ENCODE data around the gene CDHR1.
A peak's percentile ranks its signal among the peaks of the same experiment; 100 is the strongest.

The CDHR1 gene

DNA sequence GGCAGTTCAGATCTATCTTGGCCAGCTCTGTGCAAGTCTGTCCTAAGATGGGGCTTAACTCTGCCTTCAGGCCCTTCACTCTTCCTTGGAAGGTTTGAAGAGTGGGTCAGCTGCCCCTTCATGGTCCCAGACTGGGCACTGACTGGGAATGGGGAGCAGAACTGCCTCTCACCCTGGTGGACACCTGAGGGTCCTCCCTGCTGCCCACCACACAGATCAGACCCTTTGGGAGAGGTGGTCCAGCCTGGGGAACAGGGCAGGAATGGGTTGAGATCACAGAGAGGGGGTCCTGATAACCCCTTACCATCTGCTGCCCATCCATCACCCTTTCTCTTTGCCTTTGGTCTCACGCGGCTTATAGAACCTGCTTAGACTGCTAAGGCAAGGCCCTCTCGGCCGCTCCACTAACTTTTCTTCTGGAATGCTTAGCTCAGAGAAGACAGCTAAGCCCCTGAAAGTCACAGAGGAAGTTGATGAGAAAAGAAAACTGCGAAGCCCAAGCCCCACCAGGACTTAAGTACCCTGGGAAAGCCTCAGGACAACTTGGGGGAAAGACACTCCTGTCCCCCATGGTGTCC lies 402 bp upstream of the CDHR1 start:
- Histone ChIP-seq H3K27me3 (replicated peaks; ENCODE audit: control insufficient read depth, insufficient read depth, low read length) (peaks cover 16% of the 10 kb centered on the region), H3K4me3 (replicated peaks; ENCODE audit: low read depth, low read length) (peak overlapping the region; percentile 52), H3K36me3 (ENCODE audit: control insufficient read depth, insufficient read depth, low read length) (no peaks in the 10 kb centered on the region)
- TF ChIP-seq, protein P1, sequence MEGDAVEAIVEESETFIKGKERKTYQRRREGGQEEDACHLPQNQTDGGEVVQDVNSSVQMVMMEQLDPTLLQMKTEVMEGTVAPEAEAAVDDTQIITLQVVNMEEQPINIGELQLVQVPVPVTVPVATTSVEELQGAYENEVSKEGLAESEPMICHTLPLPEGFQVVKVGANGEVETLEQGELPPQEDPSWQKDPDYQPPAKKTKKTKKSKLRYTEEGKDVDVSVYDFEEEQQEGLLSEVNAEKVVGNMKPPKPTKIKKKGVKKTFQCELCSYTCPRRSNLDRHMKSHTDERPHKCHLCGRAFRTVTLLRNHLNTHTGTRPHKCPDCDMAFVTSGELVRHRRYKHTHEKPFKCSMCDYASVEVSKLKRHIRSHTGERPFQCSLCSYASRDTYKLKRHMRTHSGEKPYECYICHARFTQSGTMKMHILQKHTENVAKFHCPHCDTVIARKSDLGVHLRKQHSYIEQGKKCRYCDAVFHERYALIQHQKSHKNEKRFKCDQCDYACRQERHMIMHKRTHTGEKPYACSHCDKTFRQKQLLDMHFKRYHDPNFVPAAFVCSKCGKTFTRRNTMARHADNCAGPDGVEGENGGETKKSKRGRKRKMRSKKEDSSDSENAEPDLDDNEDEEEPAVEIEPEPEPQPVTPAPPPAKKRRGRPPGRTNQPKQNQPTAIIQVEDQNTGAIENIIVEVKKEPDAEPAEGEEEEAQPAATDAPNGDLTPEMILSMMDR (IDR thresholded peaks at IDR 0.05; ENCODE audit: insufficient read depth, low read length, poor library complexity, severe bottlenecking) = no peak
- no peak for DNase-seq (ENCODE audit: extremely low read depth, insufficient read length)

DNA sequence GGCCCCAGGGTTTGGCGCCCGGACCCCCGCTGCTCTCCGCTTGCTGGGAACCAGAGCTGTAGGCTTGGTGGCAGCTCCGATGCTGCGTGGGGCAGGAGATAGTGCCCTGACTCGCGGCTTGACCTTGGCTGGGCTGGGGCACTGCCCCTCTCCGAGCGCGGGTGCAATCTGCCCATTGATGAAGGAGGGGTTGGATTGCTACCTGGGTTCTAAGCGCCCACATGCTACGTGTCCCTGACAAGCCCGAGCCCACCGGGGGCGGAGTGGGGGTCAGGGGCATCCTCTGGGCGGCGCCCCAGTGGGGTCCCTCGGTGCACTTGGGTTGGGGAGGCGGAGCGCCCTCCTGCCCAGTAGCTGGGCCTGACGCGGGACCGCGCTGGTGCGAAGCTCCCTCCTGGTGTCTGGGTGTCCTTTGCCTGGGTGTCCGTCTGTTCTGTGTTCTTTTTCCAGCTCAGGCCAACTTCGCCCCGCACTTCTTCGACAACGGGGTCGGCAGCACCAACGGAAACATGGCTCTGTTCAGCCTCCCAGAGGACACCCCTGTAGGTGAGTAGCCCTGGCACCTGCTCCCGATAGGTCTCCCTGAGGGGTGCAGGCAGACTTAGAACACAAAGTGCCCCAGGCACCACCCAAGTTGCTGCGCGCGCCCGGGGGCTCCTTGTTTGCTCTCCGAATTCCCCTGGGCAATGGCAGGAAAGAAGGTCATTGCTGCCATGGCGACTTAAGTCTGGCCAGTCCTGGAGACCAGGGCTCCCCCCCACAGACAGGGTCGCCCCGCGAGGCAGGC lies 900 bp downstream of the CDHR1 start:
- Histone ChIP-seq H3K36me3 (ENCODE audit: control insufficient read depth, insufficient read depth, low read length) (no peaks in the 10 kb centered on the region), H3K4me3 (replicated peaks; ENCODE audit: low read depth, low read length) (peak overlapping the region; percentile 52; the same call in 1 of the 2 replicates), H3K27me3 (replicated peaks; ENCODE audit: control insufficient read depth, insufficient read depth, low read length) (peaks cover 16% of the 10 kb centered on the region)
- no peak for DNase-seq (ENCODE audit: extremely low read depth, insufficient read length)
- TF ChIP-seq, protein P1 (IDR thresholded peaks at IDR 0.05; ENCODE audit: insufficient read depth, low read length, poor library complexity, severe bottlenecking) = no peak

DNA sequence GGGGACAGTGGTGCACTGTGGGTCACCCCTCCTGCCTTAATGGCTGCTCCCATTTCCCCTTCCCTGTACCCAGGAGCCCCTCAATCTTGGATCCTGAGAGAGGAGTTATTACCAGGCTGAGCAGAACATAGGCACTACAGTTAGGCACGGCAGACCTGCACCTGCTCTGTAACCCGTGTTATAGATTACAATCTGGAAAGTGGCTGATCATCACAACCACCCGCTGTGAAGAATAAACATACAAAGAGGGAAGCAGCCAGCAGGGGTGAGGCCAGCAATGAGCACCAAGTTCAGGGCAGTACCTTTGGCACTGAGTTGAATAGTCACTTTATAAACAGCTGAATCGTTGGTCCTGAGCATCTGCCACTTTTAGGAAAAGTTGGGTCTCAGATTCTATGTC lies 1.7 kb downstream of the CDHR1 start:
- TF ChIP-seq, protein P1 (IDR thresholded peaks at IDR 0.05; ENCODE audit: insufficient read depth, low read length, poor library complexity, severe bottlenecking) = no peak
- DNase-seq (ENCODE audit: extremely low read depth, insufficient read length) = no peak

DNA sequence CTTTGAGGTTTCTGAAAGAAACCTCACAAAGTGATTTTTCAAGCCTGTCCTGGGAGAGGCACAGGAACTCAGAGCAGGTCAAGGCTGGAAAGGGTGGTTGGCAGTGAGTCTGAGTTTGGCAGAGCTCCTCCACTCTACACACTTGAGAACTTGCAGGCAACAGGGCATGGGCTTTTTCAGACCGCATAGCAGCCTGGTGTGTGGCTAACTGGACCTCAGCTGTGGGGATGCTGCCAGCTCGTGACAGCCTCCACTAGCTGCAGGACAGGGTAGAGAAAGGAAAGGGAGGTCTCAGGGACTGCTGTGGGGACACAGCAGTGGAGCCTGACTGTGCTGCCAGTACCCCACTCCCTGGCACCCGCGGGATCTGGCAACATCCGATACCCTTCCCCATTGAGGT lies 2.6 kb downstream of the CDHR1 start:
- Histone ChIP-seq H3K27me3 (replicated peaks; ENCODE audit: control insufficient read depth, insufficient read depth, low read length) (peaks cover 16% of the 10 kb centered on the region), H3K4me3 (replicated peaks; ENCODE audit: low read depth, low read length) (no peak overlapping the region), H3K36me3 (ENCODE audit: control insufficient read depth, insufficient read depth, low read length) (no peaks in the 10 kb centered on the region)
- TF ChIP-seq, protein P1 (IDR thresholded peaks at IDR 0.05; ENCODE audit: insufficient read depth, low read length, poor library complexity, severe bottlenecking) = no peak
- no peak for DNase-seq (ENCODE audit: extremely low read depth, insufficient read length)

More for the DNA sequence above, 1.7 kb downstream of the CDHR1 start:
- no peak overlapping the region for H3K4me3 ChIP-seq (replicated peaks; ENCODE audit: low read depth, low read length)
- H3K27me3 ChIP-seq (replicated peaks; ENCODE audit: control insufficient read depth, insufficient read depth, low read length) = peaks cover 16% of the 10 kb centered on the region
- H3K36me3 ChIP-seq (ENCODE audit: control insufficient read depth, insufficient read depth, low read length) = no peaks in the 10 kb centered on the region

DNA sequence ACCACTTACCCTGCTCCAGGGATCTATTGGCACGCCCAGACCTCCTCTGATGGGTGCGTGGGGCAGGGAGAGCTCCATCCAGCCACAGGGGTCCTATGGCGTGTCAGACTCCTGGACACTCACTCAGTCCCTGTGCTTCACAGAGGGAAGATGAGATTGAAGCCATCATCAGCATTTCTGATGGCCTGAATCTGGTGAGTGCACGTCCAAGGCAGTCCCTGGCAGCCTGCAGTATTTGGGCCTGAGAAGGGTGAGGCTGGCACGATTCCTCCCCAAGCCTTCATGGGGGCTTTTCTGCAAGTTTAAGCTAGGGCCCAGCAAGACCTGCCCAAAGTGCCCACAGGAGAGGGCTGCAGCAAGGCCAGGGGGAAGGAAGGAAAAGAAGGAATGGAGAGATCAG lies 3.3 kb downstream of the CDHR1 start:
- TF ChIP-seq, protein P1 (IDR thresholded peaks at IDR 0.05; ENCODE audit: insufficient read depth, low read length, poor library complexity, severe bottlenecking) = no peak
- H3K27me3 ChIP-seq (replicated peaks; ENCODE audit: control insufficient read depth, insufficient read depth, low read length) = peaks cover 16% of the 10 kb centered on the region
- no peak for DNase-seq (ENCODE audit: extremely low read depth, insufficient read length)
- H3K4me3 ChIP-seq (replicated peaks; ENCODE audit: low read depth, low read length) = no peak overlapping the region
- H3K36me3 ChIP-seq (ENCODE audit: control insufficient read depth, insufficient read depth, low read length) = no peaks in the 10 kb centered on the region

Data from GM06990 (cell line).